ENCODE measurements around the gene SLC35F4.

GRCh38 chr14:57707219-57707618 lies 158.7 kb downstream of the SLC35F4 start:
- no peak for TF ChIP-seq EP300 (IDR thresholded peaks at IDR 0.05)
- TF ChIP-seq POLR2A (IDR thresholded peaks at IDR 0.05), result no peak
- TF ChIP-seq CTCF (IDR thresholded peaks at IDR 0.05), result no peak
